ENCODE results near the gene C5orf15. TPM values are rescaled to one million over a fixed set of nuclear protein-coding genes. Genes with fewer than 3 reads are reported as not detected.

Gene C5orf15
- total and polyA plus RNA-seq, 4 donors, result 54.6 to 119 (median 81.4) TPM

DNA sequence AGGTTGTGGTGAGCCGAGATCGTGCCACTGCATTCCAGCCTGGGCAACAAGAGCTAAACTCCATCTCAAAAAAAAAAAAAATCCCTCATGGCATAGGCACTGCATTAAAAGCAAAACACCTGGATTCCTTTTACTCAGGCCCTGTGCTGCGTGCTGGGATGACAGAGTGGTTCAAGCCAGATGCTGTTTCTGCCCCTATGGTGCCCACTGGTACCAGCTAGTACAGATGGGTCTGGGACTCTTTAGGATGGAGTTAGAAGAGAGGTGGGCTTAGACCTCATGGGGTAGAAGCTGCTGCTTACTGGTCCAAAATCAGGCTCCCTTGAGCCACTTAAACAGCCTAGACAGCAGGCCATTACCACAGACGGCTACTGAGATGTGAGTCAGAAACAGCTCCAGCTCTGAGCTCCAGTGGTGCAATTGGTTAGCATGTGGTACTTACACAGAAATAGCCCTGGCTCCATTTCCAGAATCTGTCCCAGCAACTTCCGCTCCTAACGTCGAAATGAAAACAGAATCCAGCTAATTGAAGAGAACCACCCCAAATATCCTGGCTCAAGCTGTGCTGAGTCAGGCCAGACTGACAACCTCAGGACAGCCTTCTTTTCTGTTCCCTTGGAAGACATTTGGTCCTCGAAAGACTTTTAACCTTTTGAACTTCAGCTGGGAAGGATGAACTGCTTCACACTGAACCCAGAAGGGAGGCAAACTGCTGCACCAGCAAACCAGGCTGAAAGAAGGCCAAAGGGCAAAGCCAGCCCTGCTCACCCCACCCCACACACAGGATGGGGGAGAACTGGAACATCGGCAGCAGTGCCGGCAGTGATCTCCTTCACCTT lies 15.5 kb downstream of the C5orf15 start:
- Histone ChIP-seq H3K27ac (ENCODE audit: low read depth, low read length) (peak overlapping the region; percentile 30), H3K4me1 (ENCODE audit: control insufficient read depth, insufficient read depth, low read length) (no peaks in the 10 kb centered on the region), H3K4me3 (ENCODE audit: low read depth, low read length) (no peak overlapping the region), H3K36me3 (ENCODE audit: control insufficient read depth, insufficient read depth, low read length) (peaks cover 7% of the 10 kb centered on the region), H3K9me3 (ENCODE audit: control insufficient read depth, insufficient read depth, low read length) (no peaks in the 10 kb centered on the region), H3K27me3 (ENCODE audit: control insufficient read depth, insufficient read depth, low read length) (no peaks in the 10 kb centered on the region)
- peak in 1 of 6 donors; percentile 33 for DNase-seq (ENCODE audit: low read depth in 4 of 6, low spot score in 6 of 6)
- WGBS (ENCODE audit: insufficient coverage), result 84% methylated on average over 5 of the region's 10 CpGs

DNA sequence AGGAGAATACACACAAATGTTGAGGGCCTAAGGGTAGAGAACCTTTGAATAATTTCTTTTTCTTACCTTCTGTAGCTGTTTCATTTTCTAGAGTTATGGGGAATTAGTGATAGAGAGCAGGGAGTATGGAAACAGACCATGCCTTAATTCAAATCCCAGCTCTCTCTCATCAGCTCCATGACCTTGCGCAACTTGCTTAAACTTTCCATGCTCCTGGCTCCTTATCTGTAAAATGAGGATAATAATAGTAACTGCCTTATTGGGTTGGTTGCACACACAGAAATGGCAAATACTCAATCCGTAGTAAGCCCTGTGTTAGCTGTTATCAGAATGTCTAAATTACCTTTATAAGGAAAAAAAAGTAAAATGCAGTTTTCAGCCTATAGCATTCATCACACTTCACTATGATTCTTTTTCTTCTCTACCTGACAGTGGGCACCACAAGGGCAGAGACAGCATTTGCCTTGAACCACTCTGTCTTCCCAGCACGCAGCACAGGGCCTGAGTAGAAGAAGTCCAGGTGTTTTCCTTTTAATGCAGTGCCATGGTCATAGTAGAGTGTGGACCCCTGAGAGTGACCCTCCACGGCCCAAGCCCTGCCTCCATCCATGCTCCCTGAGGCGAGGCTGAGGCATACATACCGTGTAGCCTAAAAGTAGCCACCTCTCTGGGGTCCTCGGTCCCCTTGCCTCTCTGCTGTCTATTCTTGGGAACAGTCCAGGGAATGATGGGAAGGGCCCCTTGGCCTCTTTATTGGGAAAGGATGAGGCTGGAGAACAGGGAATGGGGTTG lies 17.4 kb downstream of the C5orf15 start:
- H3K36me3 ChIP-seq (ENCODE audit: control insufficient read depth, insufficient read depth, low read length), result peaks cover 2% of the 10 kb centered on the region
- no peaks in the 10 kb centered on the region for H3K4me1 ChIP-seq (ENCODE audit: control insufficient read depth, insufficient read depth, low read length)
- H3K4me3 ChIP-seq (ENCODE audit: low read depth, low read length), result no peak overlapping the region
- no peaks in the 10 kb centered on the region for H3K27me3 ChIP-seq (ENCODE audit: control insufficient read depth, insufficient read depth, low read length)
- WGBS (ENCODE audit: insufficient coverage), result 90% methylated on average over 5 of the region's 7 CpGs
- no peak overlapping the region for H3K27ac ChIP-seq (ENCODE audit: low read depth, low read length)
- no peak for DNase-seq (ENCODE audit: low read depth in 4 of 6, low spot score in 6 of 6)
- no peaks in the 10 kb centered on the region for H3K9me3 ChIP-seq (ENCODE audit: control insufficient read depth, insufficient read depth, low read length)

DNA sequence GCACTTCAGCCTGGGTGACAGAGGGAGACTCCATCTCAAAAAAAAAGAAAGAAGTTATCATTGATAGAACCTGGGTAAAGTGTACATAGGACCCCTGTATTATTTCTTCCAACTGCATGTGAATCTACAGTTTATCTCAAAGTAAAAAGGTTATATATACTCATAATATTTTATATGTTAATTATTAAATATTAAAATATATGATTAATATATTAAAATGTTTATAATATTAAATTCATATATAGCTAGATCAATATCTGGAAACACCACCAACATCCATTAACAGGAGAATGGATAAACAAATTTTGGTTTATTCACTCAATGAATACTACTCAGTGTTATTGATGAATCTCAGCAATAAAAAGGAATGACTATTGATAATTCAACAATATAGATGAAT lies 19.7 kb downstream of the C5orf15 start:
- Histone ChIP-seq H3K36me3 (ENCODE audit: control insufficient read depth, insufficient read depth, low read length) (peaks cover 2% of the 10 kb centered on the region), H3K4me3 (ENCODE audit: low read depth, low read length) (no peak overlapping the region), H3K27me3 (ENCODE audit: control insufficient read depth, insufficient read depth, low read length) (no peaks in the 10 kb centered on the region), H3K4me1 (ENCODE audit: control insufficient read depth, insufficient read depth, low read length) (peaks cover 8% of the 10 kb centered on the region), H3K27ac (ENCODE audit: low read depth, low read length) (no peak overlapping the region), H3K9me3 (ENCODE audit: control insufficient read depth, insufficient read depth, low read length) (no peaks in the 10 kb centered on the region)
- no peak for DNase-seq (ENCODE audit: low read depth in 4 of 6, low spot score in 6 of 6)

DNA sequence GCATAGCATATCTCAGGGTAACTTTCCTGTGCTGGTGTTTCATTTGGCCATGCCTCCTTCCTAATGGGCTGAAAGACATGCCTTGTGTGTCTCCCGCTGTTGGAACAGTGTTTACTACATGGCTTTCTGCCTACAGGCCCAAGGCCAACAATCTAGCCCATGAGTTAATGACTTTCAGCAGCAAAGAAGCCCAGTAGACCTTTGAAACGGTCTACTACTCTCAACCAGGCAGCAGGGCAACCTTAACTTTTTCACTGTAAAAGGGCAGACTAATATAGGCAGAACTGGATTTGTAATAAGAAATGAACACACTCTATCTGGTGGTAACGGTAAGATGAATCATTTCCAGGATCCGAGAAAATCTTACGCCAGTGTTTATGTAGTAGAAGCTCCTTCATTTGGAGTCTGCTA lies 21.0 kb downstream of the C5orf15 start:
- Histone ChIP-seq H3K4me1 (ENCODE audit: control insufficient read depth, insufficient read depth, low read length) (peaks cover 13% of the 10 kb centered on the region), H3K9me3 (ENCODE audit: control insufficient read depth, insufficient read depth, low read length) (no peaks in the 10 kb centered on the region), H3K36me3 (ENCODE audit: control insufficient read depth, insufficient read depth, low read length) (no peaks in the 10 kb centered on the region), H3K27me3 (ENCODE audit: control insufficient read depth, insufficient read depth, low read length) (no peaks in the 10 kb centered on the region), H3K27ac (ENCODE audit: low read depth, low read length) (peak overlapping the region; percentile 12), H3K4me3 (ENCODE audit: low read depth, low read length) (no peak overlapping the region)
- peak in 1 of 6 donors; percentile 75 for DNase-seq (ENCODE audit: low read depth in 4 of 6, low spot score in 6 of 6)
- WGBS (ENCODE audit: insufficient coverage), result 68% methylated on average over 4 of the region's 5 CpGs

DNA sequence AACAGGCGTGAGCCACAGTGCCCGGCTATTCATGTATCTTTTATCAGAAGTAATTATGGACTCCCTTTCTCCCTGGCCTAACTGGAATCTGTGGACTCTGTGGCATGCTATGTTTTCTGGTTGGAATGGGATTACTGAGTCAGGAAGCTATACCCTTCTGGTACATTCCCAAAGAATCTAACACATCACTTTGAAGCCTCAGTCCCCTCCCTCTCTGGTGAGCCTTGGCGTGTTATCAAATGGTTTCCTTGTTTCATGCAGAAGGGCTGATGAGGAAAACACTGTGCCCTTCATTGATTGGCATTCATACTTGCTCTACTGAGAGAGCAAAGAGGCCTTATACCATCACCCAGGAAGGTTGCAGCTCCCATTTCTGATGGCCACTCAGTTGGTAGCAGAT lies 22.9 kb downstream of the C5orf15 start:
- Histone ChIP-seq H3K27ac (ENCODE audit: low read depth, low read length) (peak overlapping the region; percentile 17), H3K27me3 (ENCODE audit: control insufficient read depth, insufficient read depth, low read length) (no peaks in the 10 kb centered on the region), H3K9me3 (ENCODE audit: control insufficient read depth, insufficient read depth, low read length) (no peaks in the 10 kb centered on the region), H3K36me3 (ENCODE audit: control insufficient read depth, insufficient read depth, low read length) (no peaks in the 10 kb centered on the region), H3K4me1 (ENCODE audit: control insufficient read depth, insufficient read depth, low read length) (peaks cover 13% of the 10 kb centered on the region), H3K4me3 (ENCODE audit: low read depth, low read length) (no peak overlapping the region)
- DNase-seq (ENCODE audit: low read depth in 4 of 6, low spot score in 6 of 6), result peak in 1 of 6 donors; percentile 52
- 90% methylated on average over 2 of the region's 3 CpGs for WGBS (ENCODE audit: insufficient coverage)

DNA sequence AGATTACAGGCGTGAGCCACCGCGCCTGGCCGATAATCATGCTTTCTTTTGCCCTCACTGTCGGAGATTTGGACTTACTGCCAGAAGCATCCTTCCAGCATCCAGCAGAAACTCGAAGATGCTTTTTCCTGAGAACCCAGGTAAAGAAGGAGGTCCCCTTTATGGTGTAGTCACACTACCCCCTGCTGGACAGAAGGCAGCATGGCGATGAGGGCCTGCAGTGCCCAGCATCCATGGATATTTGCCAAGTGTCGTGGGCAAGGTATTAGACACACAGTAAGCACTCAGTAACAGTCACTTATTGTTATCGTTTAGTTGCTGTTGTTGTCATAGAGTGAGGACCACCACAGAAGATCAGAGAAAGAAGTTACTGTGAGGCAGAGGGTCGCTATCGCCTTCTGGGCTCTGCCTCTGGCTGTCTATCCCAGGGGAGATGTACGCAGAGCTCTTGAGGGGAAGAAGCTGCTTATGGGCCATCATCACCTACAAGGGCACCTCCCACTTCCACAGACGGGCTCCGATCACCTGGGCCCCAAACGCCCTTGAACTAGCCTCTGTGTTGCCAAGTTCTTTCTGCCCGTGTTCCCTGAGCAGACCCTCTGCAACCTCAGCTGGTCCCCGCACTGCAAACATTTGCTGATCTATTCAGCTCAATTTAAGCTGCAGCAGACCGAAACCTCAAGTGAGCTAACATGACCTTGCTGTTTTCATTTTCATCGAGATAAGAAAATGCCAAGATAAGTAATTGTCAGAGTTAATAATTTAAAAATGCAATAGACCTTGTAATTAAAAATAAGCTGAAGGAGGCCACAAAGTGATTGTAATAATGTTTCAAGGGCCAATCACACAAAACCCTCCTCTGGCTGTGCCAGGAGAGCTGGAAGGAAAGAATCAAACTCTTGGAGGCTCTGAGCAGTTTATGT lies 23.9 kb downstream of the C5orf15 start:
- Histone ChIP-seq H3K36me3 (ENCODE audit: control insufficient read depth, insufficient read depth, low read length) (no peaks in the 10 kb centered on the region), H3K4me3 (ENCODE audit: low read depth, low read length) (no peak overlapping the region), H3K27ac (ENCODE audit: low read depth, low read length) (peak overlapping the region; percentile 35), H3K9me3 (ENCODE audit: control insufficient read depth, insufficient read depth, low read length) (no peaks in the 10 kb centered on the region), H3K4me1 (ENCODE audit: control insufficient read depth, insufficient read depth, low read length) (peaks cover 13% of the 10 kb centered on the region), H3K27me3 (ENCODE audit: control insufficient read depth, insufficient read depth, low read length) (no peaks in the 10 kb centered on the region)
- DNase-seq (ENCODE audit: low read depth in 4 of 6, low spot score in 6 of 6), result peak in 4 of 6 donors; percentile 40 to 92 (median 76)
- WGBS (ENCODE audit: insufficient coverage), result 58% methylated on average over 12 of the region's 19 CpGs

DNA sequence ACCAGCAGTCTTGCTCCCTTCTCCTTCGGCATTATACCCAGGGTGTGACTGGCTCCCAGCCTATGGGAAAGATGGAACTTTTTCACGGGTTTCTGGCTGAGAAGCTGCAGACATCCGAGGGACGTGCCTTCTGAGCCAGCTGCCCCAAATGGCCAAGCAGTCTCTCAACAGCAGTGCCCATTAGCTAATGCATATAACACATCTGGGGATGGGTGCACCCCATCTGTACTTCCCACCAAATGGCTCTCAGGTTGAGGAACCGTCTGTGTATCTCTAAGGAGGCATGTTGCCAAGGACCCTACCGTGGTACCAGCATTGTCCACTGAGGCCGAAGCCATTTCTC lies 25.0 kb downstream of the C5orf15 start:
- DNase-seq (ENCODE audit: low read depth in 4 of 6, low spot score in 6 of 6), result no peak
- H3K27me3 ChIP-seq (ENCODE audit: control insufficient read depth, insufficient read depth, low read length), result no peaks in the 10 kb centered on the region
- no peak overlapping the region for H3K27ac ChIP-seq (ENCODE audit: low read depth, low read length)
- no peak overlapping the region for H3K4me3 ChIP-seq (ENCODE audit: low read depth, low read length)
- no peaks in the 10 kb centered on the region for H3K9me3 ChIP-seq (ENCODE audit: control insufficient read depth, insufficient read depth, low read length)
- no peaks in the 10 kb centered on the region for H3K36me3 ChIP-seq (ENCODE audit: control insufficient read depth, insufficient read depth, low read length)
- peaks cover 13% of the 10 kb centered on the region for H3K4me1 ChIP-seq (ENCODE audit: control insufficient read depth, insufficient read depth, low read length)
- 69% methylated on average over 3 of the region's 7 CpGs for WGBS (ENCODE audit: insufficient coverage)

DNA sequence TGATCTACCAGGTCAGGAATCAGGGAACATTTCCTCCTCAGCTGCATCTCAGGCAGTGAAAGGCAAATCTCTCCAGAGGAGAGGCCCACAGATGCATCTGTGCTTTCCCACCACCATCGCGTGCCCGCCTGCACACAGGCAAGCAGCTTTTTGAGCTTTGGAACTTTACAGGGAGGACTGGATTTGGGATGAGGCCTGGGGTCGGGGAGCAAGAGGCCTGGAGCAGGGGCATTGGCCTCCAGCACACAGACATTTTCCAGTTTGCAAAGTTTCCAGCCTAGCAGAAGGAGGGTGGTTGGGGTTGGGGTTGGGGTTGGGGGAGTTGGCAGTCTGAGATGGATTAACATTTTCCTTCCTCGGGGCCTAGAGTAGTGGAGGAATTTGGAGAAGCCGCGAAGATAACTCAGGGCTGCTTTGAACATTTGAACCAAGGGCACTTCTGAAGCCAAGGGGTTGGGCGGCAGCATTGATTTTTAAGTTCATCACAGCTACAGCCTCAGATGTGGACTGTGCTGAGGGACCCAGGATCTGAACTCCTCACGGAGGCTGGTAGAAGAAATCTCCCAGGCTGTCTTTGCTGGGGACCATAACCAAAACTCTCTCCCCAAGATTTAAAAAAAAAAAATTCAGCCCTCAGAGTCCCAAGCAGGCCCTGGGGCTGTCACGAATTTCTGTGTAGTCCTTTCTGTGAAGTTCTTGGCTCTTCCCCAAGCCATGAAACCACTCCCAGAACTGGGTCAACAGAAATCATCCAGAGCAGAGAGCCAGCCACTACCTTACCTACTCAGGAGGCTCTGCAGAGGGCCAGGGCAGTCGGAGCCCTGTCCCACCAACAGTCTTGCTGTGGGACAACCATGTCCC lies 25.6 kb downstream of the C5orf15 start:
- Histone ChIP-seq H3K27me3 (ENCODE audit: control insufficient read depth, insufficient read depth, low read length) (no peaks in the 10 kb centered on the region), H3K36me3 (ENCODE audit: control insufficient read depth, insufficient read depth, low read length) (no peaks in the 10 kb centered on the region), H3K27ac (ENCODE audit: low read depth, low read length) (no peak overlapping the region), H3K9me3 (ENCODE audit: control insufficient read depth, insufficient read depth, low read length) (no peaks in the 10 kb centered on the region), H3K4me3 (ENCODE audit: low read depth, low read length) (no peak overlapping the region), H3K4me1 (ENCODE audit: control insufficient read depth, insufficient read depth, low read length) (peaks cover 13% of the 10 kb centered on the region)
- DNase-seq (ENCODE audit: low read depth in 4 of 6, low spot score in 6 of 6), result no peak
- WGBS (ENCODE audit: insufficient coverage), result 78% methylated on average over 6 of the region's 11 CpGs
